GM18526 (cell line): ENCODE results near the gene SMAD7.

Experiments used
- POLR2A ChIP-seq: IDR thresholded peaks from 3 replicates; pipeline ENCODE4 v1.6.1; 2011; ENCODE audit not compliant: insufficient read length; ENCODE audit errors: extremely low read depth

SMAD7 gene

DNA sequence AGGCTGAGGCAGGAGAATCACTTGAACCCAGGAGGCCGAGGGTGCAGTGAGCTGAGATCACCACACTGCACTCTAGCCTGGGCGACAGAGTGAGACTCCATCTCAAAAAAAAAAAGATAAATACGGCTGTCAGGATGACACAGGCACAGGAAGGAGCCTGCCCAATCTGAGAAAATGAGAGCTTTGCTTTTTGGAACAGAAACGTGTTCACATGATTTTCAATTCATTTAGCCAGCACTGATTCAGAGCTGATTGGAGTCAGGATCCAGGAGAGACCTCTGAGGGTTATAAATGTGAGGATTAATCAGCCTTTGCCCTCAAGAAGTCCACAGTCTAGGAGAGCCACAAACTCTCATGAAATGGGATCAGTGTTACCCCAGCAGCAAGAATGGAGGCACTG is 6.9 kb upstream of the SMAD7 start:
- TF ChIP-seq POLR2A = no peak

DNA sequence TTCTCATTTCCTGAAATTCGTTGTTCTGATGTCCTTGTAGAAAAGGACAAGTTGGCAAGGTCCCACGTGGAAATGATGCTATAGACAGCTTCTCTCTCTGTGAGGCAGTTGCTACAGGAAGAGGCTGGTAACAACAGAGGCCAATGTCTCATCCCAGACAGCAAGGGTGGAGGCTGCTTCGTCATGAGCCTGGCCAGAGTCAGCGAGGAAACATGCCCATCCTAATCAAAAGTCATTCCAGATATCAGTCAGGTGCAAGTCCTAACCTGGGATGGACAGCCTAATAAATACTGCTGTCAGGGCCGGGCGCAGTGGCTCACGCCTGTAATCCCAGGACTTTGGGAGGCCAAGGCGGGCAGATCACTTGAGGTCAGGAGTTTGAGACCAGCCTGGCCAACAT is 6.4 kb upstream of the SMAD7 start:
- no peak for TF ChIP-seq POLR2A

DNA sequence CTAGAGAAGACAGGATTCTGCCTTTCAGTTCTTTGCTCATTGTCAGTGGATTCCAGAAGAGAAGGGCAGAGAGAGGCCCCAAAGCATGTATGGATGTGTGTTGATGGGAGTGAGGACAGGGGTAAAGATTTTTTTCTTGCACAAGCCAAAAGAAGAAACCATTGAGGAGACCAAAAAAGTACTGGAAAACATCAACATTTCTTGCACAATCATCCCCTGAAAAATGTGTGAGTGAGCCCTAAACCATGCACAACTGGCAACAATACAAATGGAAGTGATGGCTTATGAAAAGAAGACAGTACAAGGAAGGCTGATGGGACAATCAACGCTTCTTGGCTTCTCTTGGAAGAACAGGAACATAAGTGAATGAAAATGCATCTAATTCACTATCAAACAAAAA is 5.6 kb upstream of the SMAD7 start:
- no peak for TF ChIP-seq POLR2A

DNA sequence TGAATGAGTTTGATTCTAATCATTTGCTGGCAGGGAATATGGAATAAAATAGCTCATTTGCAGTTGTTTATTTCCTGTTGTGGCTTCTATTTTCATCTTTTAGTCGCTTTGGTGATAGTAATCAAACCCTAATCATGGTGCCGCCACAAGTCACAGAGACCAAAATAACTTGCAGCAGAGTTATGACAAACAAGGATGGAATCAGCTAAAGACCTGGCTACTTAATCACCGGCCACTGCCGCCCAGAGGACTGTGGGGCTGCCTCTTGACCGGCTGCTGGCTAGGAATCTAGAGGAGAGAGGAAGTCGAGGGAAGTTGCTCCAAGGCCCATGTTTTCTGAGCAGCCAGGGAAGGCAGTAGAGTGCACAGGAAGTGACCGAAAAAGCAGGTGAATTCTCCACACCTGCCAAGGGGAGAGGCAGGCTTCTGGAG is 5.1 kb upstream of the SMAD7 start:
- no peak for TF ChIP-seq POLR2A

DNA sequence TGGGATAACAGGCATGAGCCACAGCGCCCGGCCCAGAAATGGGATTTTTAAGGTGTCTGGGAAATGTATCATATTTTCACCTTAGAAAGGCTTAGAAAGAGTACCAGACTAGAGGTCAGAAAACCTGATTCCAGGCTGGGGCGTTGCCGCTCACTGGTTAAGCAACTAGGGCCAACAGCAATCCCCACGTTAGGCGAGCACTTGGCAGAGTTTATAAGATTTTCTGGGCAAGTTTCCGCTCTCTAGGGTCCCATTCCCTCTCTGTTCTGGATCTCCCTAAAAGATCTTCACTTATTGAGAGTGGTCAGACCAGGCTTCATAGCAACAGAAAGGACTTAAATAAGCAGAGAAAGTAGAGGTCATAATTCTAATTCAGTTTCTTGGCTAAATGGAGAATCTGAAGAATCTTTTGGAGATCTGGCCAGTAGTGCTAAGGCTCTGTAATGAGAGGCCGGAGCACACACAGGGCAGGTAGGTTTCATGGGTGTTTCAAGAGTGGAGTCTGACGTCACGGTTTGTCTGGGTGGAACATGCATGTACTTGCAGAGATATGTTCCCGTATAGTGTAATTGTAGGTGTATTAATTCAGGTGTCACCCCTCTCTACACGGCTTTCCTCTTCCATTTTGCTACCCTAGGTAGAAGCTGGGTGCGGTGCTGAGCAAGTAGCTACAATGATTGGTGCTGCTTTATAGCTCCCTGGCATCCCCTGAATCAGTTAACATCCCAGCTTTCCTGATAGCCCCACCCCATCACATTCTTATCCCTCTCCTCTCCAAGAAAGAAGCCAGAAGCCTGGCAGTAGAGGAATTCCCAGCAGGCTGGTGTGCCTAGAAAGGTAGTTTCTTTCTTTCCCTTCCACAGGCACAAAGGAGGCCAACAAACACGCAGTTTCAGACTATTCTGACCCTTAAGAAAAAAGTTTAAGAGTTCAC is 4.4 kb upstream of the SMAD7 start:
- no peak for TF ChIP-seq POLR2A

DNA sequence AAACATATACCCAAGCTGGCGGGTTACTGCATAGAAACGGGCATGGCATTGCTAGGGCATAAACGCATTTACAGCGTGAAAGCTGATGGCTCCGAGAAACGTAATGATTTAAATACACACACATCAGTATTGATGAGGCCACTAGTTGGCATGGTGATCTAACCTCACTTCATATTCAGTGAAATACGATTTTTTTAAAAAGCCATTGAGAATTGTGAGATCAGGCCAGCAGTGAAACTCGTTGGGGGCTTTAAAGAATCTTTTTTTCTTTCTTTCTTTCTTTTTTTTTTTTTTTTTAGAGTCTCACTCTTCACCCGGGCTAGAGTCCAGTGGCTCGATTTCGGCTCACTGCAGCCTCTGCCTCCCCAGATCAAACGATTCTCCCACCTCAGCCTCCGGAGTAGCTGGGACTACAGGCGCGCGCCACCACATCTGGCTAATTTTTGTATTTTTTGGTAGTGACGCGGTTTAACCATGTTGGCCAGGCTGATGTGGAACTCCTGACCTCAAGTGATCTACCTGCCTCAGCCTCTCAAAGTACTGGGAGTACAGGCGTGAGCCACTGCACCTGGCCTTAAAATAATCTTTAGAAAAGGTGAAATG is 2.4 kb upstream of the SMAD7 start:
- TF ChIP-seq POLR2A = no peak

DNA sequence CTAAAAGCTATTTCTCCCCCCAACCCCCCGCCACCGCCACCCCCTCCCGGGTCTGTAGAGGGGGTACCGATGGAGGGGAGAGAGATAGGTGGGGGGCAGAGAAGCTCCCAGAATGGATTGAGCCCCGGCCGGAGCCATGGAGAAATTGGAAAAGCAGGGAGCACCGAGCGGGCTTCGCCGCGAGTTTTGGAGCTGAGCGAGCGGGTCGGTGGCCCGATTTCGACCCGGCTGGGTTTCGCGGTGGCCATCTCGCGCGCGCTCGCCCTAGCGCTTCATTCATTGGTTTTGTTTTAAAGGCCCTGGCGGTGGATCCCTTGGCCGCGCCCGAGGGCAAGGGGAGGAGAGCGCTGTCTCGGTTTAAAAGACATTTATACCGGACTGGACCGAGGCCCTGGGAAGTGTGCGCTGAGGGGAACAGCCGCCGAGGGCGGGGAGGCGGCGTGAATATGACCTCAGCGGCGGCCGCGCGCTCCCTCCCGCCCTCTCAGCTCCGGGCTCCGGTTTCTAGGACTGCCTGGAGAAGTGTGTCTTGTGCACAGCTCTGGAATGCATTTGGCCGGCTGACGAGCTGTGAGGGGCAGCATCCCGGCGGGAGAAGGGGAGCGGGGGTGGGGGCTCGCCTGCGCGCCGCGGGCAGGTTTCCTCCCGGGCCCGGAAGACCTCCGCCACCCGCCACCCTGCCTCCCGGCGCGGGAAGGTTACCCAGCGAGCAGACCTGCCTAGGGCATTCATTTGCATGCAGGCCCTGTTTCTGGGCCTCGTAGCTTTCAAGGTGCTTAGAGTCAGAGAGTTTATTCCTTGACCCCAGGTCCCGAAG is 1.7 kb upstream of the SMAD7 start:
- peak; percentile 54 for TF ChIP-seq POLR2A

DNA sequence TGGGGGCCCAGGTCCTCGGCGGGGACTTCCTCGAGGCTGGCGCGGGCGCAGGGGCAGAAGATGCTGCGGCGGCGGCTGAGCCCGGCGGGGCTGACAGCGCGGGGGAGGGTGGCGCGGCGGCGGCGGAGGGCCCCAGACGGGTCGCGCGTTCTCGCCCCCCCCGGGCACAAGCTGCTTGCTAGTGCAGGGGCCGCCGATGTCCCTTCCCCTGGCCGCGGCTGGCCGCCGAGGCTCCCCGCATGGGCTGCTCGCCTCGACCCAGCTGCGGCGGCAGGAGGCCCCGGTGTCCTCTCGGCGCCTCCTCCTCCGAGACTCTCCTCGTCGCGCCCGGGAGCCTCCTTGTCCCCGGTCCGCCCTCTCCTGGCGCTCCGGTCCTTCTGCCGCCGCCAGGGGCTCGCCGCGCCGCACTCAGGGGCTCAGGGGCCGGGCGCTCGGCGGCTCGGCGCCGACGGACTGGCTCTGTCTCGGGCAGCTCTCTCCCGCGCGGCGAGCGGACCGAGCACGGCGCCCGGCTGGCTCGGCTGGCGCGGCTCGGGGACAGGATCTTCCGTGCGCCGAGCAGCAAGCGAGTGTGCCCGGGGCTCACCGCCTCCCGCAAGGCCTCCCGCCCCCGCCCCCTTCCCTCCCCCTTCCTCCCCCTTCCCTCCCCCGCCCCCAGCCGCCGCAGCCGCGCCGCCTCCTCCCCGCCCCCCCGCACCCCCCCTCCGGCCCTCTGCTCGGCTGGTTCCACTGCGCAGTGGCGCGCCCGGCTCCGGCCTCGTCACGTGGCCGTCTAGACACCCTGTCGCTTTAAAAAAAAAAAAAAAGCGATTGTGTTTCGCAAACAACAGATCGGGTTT is 902 bp upstream of the SMAD7 start:
- TF ChIP-seq POLR2A = peak; percentile 86

DNA sequence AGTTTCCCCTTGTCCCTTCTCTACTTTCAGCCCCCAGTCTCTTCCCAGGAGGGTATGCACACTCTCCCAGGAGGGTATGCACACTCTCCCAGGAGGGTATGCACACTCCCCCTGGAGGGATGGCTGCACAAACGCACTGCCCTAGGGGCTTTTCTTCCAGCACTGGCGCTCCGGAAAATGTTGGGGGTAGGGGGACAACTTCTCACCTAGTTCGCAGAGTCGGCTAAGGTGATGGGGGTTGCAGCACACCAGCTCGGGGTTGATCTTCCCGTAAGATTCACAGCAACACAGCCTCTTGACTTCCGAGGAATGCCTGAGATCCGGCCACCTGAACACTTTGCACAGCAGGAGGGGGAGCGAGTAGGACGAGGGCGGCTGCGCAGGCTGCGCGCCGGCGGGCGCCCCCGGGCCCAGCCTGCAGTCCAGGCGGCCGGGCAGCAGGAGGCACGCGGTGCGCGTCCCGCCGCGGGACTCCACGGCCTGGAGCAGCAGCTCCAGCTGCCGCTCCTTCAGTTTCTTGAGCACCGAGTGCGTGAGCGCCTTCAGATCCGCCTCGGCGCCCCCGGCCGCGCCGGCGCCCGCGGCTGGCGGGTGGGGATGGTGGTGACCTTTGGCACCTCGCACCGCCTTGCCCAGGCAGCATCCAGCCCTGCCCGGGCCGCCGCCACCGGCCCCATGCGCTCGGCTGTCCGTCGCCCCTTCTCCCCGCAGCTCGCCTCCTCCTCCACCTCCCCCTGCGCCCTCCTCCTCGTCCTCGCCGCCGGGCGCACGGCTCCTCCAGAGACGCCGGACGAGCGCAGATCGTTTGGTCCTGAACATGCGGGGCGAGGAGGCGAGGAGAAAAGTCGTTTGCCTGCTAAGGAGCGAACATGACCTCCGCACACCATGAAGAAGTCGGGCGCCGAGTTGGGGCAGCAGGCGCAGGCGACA is 894 bp downstream of the SMAD7 start:
- no peak for TF ChIP-seq POLR2A

DNA sequence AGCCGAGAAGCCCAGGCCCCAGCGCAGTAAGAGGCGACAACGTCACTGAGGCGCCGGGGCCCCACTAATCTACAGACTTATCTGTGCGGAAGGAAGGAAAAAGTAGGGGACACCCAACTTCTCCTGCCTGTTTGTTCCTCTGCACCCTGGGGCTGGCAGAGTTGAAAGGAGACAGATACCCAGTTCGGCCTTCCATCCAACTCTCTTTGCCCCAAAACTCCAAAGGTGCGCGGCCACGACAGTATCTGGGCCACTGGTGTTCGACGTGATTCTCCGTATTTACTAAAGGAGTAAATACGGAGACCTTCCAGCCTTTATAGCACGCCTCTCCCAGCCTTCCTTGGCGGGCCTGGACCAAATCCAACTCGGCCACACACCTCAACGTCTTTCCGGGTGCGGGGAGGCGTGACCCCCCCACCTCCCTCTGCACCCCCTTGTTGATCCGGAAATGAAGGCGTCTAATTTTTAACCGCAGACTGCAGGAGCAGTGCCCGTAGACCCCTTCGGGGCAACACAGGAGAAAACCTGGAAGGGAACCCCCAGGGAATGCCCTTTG is 1.6 kb downstream of the SMAD7 start:
- no peak for TF ChIP-seq POLR2A

DNA sequence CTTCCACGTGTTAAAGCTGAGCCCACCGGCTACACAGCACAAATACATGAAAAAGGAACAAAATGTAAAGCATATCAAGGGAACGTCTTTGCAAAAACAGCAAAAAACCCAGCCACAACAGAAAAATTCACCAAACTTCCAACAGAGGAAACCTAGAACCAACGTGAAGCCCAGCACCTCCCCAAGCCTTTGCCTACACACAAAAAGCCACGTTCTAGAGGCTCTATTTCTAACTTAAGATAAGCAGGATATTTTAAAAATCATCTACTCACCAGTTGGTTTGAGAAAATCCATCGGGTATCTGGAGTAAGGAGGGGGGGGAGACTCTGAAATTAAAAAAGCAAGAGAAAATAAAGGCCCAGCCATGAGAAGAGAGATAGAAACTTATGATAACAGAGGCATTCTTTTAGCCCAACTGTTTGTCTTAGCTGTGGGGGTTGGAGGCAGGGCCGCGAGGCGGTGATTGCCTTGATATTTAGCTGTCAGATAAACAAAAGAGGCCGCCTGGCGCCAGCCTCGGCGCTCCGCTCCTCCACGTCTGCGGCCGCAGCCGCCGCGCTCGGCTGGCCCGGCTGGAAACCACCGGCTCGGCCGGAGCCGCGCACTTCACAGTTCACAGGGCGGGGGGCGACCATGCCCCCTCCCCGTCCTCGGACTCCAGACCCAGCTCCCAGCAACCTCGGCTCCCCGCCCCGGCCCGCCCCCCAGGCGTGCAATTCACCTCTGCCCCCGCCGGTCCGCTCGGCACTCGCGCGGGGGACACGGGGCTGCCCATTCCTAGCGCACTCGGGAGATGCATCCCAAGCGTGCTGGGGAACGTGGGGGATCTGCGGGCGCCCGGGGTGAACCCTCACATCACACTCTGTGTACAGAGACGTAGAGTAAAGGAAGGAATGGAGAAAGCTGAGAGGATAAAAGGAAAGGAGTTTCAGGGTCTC is 2.4 kb downstream of the SMAD7 start:
- peak; percentile 30 for TF ChIP-seq POLR2A

DNA sequence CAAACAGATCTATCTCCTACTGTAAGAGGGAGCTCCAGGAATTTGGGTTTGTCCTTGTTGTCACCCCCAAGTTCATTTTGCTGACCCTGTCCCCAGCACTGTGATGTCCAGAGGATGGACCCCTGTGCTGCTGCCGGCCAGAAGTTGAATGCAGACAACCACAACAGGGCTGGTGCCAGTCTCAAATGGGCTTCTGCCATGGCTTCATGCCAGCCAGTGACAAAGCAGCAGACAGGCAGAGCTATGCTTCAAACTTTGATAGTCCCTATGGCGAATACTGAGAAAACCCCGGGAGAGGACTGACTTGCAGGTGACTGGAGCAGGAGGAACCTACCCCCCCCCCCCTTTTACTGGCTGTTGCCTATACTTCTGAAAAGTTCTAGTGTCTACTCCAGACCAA is 3.2 kb downstream of the SMAD7 start:
- no peak for TF ChIP-seq POLR2A
